ENCODE measurements around the gene TRIM33. TPM values are rescaled to one million over a fixed set of nuclear protein-coding genes. Genes with fewer than 3 reads are reported as not detected.

TRIM33 gene
- total and polyA plus RNA-seq, 2 donors (not counting 3 experiments of a cell fraction or from before 2014, with no cell fraction given): 10.3 to 29.1 TPM

Small RNA genes lying within 50 kb of the gene (small RNA-seq; reads per million reads assigned to genes)
- not detected for gene RF00019 (ENCODE audit: insufficient read depth, insufficient read length, low read depth, low replicate concordance)

Other genes with a start within 250 kb of the TRIM33 start
- 41.7 and 43.5 TPM in 2 replicates for gene BCAS2, start 70.4 kb upstream of the TRIM33 start, total RNA-seq
- 9.6 and 12.5 TPM in 2 replicates for gene BCAS2, start 70.4 kb upstream of the TRIM33 start, polyA plus RNA-seq
- 0.22 and 0.44 TPM in 2 replicates for gene DENND2C, start 158.8 kb upstream of the TRIM33 start, total RNA-seq
- gene DENND2C, start 158.8 kb upstream of the TRIM33 start, polyA plus RNA-seq: 0.12 and 0.14 TPM in 2 replicates
- not detected in 2 replicates for gene AMPD1, start 184.3 kb upstream of the TRIM33 start, total RNA-seq
- gene AMPD1, start 184.3 kb upstream of the TRIM33 start, polyA plus RNA-seq: not detected in 2 replicates
- 76.5 and 78.7 TPM in 2 replicates for gene NRAS, start 205.6 kb upstream of the TRIM33 start, total RNA-seq
- 22.8 and 29.4 TPM in 2 replicates for gene NRAS, start 205.6 kb upstream of the TRIM33 start, polyA plus RNA-seq
- gene CSDE1, start 246.8 kb upstream of the TRIM33 start, total RNA-seq: 486 and 492 TPM in 2 replicates
- 97.4 and 129 TPM in 2 replicates for gene CSDE1, start 246.8 kb upstream of the TRIM33 start, polyA plus RNA-seq

Data from endothelial cell of umbilical vein (primary cell).